ENCODE results near the gene TRIM71. TPM values are rescaled to one million over a fixed set of nuclear protein-coding genes. Genes with fewer than 3 reads are reported as not detected.
A peak's percentile ranks its signal among the peaks of the same experiment; 100 is the strongest.

Gene TRIM71
- total and polyA plus RNA-seq, 2 of the 13 experiments (the other 11 are each of a cell fraction or from before 2014, with no cell fraction given) = 21.7 to 76.9 TPM

DNA sequence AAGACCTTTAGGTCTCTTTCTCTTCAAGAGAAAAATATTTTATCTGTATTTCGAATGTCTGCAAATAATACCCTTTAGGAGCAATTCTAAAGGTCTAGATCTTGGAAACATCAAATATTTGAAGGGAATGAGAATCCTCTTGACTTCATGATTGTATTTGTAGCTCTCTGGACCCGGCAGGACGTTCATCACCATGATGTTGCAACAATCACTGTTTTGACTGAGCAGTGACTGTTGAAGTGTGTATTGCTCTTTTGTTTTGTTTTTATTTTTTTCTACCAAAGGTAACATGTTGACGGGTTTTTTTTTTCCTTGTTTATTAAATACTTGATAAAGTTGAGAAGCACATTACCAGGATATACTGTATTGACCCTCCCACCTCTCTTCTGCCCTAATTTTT, 78.3 kb downstream of the TRIM71 start:
- Histone ChIP-seq H3K9me3 (ENCODE audit: low read length) (no peaks in the 10 kb centered on the region), H3K4me3 (replicated peaks in 1 of 3; ENCODE audit: insufficient read depth in 1 of 3, low read depth in 2 of 3, low read length in 3 of 3) (no peak overlapping the region), H3K4me2 (ENCODE audit: low read depth, low read length) (no peak overlapping the region), H3K4me1 (ENCODE audit: insufficient read depth, low read length) (peaks cover 54% of the 10 kb centered on the region), H3K36me3 (replicated peaks in 1 of 2; ENCODE audit: control insufficient read depth in 1 of 2, insufficient read depth in 2 of 2, low read length in 2 of 2) (peaks cover 22 to 46% of the 10 kb centered on the region in 2 experiments), H2AFZ (ENCODE audit: low read length) (no peak overlapping the region), H3K27me3 (ENCODE audit: control insufficient read depth in 1 of 2, insufficient read depth in 2 of 2, low read length in 2 of 2) (no peaks in the 10 kb centered on the region), H3K27ac (ENCODE audit: extremely low read length, insufficient read depth, low read length) (no peak overlapping the region), H4K20me1 (ENCODE audit: insufficient read depth, low read length) (peaks cover 70% of the 10 kb centered on the region), H3K9ac (ENCODE audit: insufficient read depth, low read depth, low read length) (no peak overlapping the region), H3K79me2 (ENCODE audit: insufficient read depth, low read length) (peaks cover 56% of the 10 kb centered on the region)
- DNase-seq (ENCODE audit: low spot score) (no peak), ATAC-seq (no peak), FAIRE-seq (no peak)
- intact Hi-C loops (cut with micrococcal nuclease; ENCODE audit: unreplicated experiment) = no loop called here
- WGBS (ENCODE audit: low lambda C conversion rate) = 65% methylated on average over 4 of the region's 4 CpGs
- in situ Hi-C loops (cut with HindIII; ENCODE audit: extremely low pct_ligation_motif_present, low pct_unique_long_range_greater_than_20kb) = no loop called here
- CTCF ChIA-PET (ENCODE audit: low intra/inter-chr PET ratio, low total read pairs) = no interaction called here
- no peak for TF ChIP-seq ZNF317 (CRISPR knock-in tag; IDR thresholded peaks at IDR 0.05)
- peak; percentile 87 for TF ChIP-seq CEBPB (IDR thresholded peaks at IDR 0.05; ENCODE audit: borderline replicate concordance, low read depth, low read length)
- TF ChIP-seq GTF2F1 (IDR thresholded peaks at IDR 0.05; ENCODE audit: low read length) = no peak
- peak; percentile 67 for TF ChIP-seq CEBPG (CRISPR knock-in tag; IDR thresholded peaks at IDR 0.05)
- no TSS peak for BruUV-seq (replicated peaks)
- POLR2A ChIA-PET = interaction anchor here (0.9 to 1.7 kb wide), 2 partner anchors 83 to 162 kb away, joined by 4 to 6 read pairs; no protein-coding TSS in a partner anchor

DNA sequence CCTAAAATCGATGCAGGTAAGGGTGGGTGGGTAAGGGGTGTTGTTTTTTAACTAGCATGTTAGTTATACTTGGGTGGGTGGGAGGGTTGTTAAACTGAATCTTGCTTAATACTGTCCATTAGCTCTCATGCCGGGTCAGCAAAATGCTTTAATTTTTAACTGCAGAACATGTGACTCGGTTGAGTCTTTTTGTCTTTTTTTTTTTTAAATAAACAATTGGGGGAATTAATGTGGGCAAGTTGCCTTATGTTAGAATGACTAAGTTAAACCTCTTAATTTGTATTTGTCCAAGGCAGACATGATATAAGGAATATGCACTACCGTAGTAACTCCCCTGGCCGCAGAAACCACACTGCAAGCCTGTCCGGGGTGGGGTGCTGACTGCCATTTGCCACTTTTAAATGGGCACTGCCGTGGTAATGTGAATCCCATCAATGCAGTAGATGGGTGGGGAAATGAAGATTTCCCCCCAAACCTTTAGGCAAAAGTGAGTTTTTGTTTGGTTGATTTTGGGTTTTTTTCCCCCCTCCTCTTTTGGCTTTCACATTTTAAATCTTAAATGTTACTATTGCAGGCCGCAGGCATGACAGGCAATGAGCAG, 79.3 kb downstream of the TRIM71 start:
- Histone ChIP-seq H3K4me3 (replicated peaks in 1 of 3; ENCODE audit: insufficient read depth in 1 of 3, low read depth in 2 of 3, low read length in 3 of 3) (no peak overlapping the region), H3K9ac (ENCODE audit: insufficient read depth, low read depth, low read length) (no peak overlapping the region), H3K27ac (ENCODE audit: extremely low read length, insufficient read depth, low read length) (no peak overlapping the region), H3K4me1 (ENCODE audit: insufficient read depth, low read length) (peaks cover 62% of the 10 kb centered on the region), H3K9me3 (ENCODE audit: low read length) (no peaks in the 10 kb centered on the region), H4K20me1 (ENCODE audit: insufficient read depth, low read length) (peaks cover 65% of the 10 kb centered on the region), H3K36me3 (replicated peaks in 1 of 2; ENCODE audit: control insufficient read depth in 1 of 2, insufficient read depth in 2 of 2, low read length in 2 of 2) (peaks cover 17 to 36% of the 10 kb centered on the region in 2 experiments), H3K79me2 (ENCODE audit: insufficient read depth, low read length) (peaks cover 50% of the 10 kb centered on the region), H3K4me2 (ENCODE audit: low read depth, low read length) (no peak overlapping the region), H3K27me3 (ENCODE audit: control insufficient read depth in 1 of 2, insufficient read depth in 2 of 2, low read length in 2 of 2) (no peaks in the 10 kb centered on the region), H2AFZ (ENCODE audit: low read length) (no peak overlapping the region)
- WGBS (ENCODE audit: low lambda C conversion rate) = 93% methylated on average over 8 of the region's 8 CpGs
- POLR2A ChIA-PET = interaction anchor here (0.9 kb wide), 1 partner anchor 161 kb away, joined by 6 read pairs; no protein-coding TSS in a partner anchor
- ATAC-seq = no peak
- TF ChIP-seq HNF4G (IDR thresholded peaks at IDR 0.05; ENCODE audit: borderline replicate concordance, low read depth, low read length) = no peak
- no peak for TF ChIP-seq HNF4G (CRISPR knock-in tag; IDR thresholded peaks at IDR 0.05; ENCODE audit: borderline replicate concordance, low read depth)
- peak; percentile 95 for TF ChIP-seq RBM22 (optimal IDR thresholded peaks at IDR 0.05; ENCODE audit: low read length)
- CTCF ChIA-PET (ENCODE audit: low intra/inter-chr PET ratio, low total read pairs) = no interaction called here
- no peak for FAIRE-seq
- no peak for DNase-seq (ENCODE audit: low spot score)
- intact Hi-C loops (cut with micrococcal nuclease; ENCODE audit: unreplicated experiment) = no loop called here
- in situ Hi-C loops (cut with HindIII; ENCODE audit: extremely low pct_ligation_motif_present, low pct_unique_long_range_greater_than_20kb) = no loop called here
- no TSS peak for BruUV-seq (replicated peaks)

Measured in HepG2 (cell line).